HG02571 (cell line): ENCODE measurements around the gene GHSR.
"Not testable (repeated sequence)": the region's sequence is repeated elsewhere in the genome, so short reads cannot be mapped to it uniquely, and the experiment has no call there.

Source experiments
- ATAC-seq: cut with Tn5 transposase; IDR thresholded peaks from one replicate; pipeline ENCODE4 v1.9.1; 2021; ENCODE audit warnings: mild to moderate bottlenecking, moderate library complexity; ENCODE audit not compliant: unreplicated experiment

GHSR gene, protein sequence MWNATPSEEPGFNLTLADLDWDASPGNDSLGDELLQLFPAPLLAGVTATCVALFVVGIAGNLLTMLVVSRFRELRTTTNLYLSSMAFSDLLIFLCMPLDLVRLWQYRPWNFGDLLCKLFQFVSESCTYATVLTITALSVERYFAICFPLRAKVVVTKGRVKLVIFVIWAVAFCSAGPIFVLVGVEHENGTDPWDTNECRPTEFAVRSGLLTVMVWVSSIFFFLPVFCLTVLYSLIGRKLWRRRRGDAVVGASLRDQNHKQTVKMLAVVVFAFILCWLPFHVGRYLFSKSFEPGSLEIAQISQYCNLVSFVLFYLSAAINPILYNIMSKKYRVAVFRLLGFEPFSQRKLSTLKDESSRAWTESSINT

DNA sequence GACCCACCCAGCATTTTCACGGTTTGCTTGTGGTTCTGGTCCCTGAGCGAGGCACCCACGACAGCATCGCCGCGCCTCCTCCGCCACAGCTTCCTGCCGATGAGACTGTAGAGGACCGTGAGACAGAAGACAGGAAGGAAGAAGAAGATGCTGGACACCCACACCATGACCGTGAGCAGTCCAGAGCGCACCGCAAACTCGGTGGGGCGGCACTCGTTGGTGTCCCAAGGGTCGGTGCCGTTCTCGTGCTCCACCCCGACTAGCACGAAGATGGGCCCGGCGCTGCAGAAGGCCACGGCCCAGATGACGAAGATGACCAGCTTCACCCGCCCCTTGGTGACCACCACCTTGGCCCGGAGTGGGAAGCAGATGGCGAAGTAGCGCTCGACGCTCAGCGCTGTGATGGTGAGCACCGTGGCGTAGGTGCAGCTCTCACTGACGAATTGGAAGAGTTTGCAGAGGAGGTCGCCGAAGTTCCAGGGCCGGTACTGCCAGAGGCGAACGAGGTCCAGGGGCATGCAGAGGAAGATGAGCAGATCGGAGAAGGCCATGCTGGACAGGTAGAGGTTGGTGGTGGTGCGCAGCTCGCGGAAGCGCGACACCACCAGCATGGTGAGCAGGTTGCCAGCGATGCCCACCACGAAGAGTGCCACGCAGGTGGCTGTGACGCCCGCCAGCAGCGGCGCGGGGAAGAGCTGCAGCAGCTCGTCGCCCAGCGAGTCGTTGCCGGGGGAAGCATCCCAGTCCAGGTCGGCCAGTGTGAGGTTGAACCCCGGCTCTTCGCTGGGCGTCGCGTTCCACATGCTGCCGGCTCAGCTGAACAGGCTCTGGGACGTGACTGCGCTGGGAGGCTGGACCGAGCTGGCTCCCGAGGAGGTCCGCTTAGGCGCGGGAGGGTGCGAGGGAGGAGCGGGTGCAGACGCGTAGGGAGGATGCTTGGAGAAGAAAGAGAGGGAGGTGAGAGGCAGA is at the start of gene GHSR:
GHSR (minus strand) TSS at position 846 of the 969 bp plus-strand sequence; CDS start at position 803, 43 bp downstream.
- ATAC-seq: no peak

GRCh38 chr3:172490198-172490669 is 42.0 kb upstream of the GHSR start:
- ATAC-seq: not testable (repeated sequence)

GRCh38 chr3:172478116-172478515 is 29.9 kb upstream of the GHSR start:
- no peak for ATAC-seq

DNA sequence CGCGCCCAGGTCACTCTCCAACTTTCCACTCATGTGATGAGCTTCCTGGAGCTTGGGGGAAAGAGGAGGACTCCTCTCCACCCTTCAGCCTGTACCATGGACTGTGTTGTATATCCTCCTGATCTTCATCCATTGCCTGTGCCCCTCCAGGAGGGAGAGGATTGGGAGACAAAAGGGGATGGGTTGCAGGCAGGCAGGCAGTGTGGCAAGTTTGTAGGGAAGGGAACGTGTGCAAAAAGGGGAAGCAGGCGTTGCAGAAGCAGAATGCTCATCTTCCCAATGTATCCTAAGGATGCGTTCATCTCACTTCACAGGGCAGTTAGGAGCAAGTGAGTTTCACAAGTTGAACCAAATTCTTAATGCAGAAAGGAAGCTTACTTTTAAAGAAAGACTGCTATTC is 28.1 kb upstream of the GHSR start:
- ATAC-seq: no peak

DNA sequence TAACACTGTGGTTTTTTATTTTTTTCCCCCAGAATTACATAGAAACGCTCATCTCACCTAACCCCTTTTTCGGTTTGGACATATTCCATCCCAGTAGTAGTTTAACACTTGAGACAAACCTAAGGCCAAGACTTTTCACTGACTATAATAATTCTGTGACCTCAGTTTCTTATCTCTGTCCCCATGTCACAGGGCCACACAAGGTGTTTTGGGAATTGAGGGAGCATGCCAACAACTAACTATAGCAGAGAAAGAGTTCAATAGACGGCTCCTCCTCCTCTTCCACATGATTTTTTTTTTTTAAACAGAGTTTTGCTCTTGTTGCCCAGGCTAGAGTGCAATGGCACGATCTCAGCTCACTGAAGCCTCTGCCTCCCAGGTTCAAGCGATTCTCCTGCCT is 27.4 kb upstream of the GHSR start:
- ATAC-seq: no peak

- no peak for ATAC-seq
These were observed 23.6 kb upstream of the GHSR start for GRCh38 chr3:172471903-172472302.

- no peak for ATAC-seq
These were observed 22.3 kb upstream of the GHSR start for GRCh38 chr3:172470588-172470987.

- ATAC-seq: no peak
These were observed 19.0 kb upstream of the GHSR start for GRCh38 chr3:172467170-172467824.

GRCh38 chr3:172466553-172467130 is 18.4 kb upstream of the GHSR start:
- no peak for ATAC-seq

- ATAC-seq: no peak
These were observed 17.0 kb upstream of the GHSR start for GRCh38 chr3:172465281-172465680.

GRCh38 chr3:172464306-172464705 is 16.1 kb upstream of the GHSR start:
- ATAC-seq: no peak

DNA sequence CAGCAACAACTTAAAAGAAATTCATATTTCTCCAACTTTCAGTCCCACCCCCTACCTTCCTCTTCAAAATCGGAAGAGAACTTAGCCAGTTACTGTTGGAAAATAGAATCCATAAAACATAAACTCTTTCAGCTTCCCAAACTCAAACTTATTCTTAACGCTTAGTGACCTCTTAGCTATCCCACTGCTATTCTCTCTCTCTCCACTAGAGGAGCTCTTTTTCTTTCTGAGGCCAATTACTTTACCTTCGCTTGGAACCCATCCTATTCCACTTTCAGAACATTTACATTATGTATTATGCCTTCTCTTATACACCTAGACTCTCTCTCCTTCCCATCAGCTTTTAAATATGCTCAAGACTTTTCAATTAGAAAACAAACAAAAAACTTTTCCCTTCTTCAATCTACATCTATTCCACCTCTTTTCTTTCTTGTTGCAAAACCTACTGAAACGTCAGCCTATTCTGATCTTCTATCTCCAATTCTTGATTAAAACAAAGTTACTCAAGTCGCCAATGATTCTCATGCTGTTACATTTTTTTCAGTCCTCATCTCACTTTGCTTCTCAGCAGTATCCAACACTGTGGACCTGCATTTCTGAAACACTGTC is 13.4 kb upstream of the GHSR start:
- ATAC-seq: no peak

DNA sequence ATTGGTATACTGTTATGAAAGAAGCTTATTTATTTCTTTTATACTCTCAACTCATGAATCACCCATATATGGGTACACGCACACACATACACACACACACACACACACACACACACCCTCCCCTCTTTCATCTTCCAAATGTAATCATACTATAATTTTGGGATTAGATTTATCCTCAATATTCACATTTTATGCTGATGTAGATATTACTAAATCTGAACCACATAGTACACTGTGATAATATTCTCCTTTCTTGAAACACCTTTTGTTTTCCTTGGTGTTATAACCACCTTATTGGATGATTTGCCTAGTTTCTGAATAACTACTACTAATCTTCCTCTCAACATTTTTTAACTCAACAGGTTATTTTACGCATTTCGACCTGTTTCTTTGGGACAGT is 8.1 kb upstream of the GHSR start:
- ATAC-seq: no peak

- ATAC-seq: no peak
These were observed 5.9 kb upstream of the GHSR start for GRCh38 chr3:172454180-172454579.

DNA sequence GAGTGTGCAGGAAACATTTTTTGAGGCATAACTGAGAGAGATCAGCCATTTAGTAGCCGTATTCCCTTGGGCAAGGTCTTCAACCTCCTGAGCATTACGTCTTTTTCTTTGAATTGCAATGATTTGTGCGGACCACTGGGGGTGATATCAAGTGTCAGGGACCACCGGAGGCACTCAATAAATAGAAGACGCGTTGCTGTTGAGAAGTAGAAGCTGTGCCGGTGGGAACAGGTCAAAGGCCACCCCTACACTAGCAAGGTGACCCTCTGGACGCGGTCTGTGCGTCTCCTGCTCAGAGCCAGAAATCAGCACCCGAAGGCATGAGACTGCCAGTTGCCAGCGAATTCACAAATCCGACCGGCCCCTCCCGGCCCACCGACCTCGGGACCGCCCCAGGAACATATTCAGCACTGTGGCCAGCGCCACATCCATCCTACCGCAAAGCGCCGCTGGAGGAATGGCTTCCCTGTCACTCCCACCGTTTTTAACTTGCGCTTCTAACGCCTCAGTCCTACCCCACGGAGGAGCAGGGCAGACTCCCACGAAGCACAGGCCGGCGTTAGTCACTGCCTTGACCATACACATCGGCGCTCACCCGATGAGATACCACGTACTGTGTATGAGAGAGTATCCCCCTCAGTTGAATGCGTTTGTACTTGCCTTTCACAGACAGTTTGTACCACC is 1.4 kb upstream of the GHSR start:
- ATAC-seq: no peak

DNA sequence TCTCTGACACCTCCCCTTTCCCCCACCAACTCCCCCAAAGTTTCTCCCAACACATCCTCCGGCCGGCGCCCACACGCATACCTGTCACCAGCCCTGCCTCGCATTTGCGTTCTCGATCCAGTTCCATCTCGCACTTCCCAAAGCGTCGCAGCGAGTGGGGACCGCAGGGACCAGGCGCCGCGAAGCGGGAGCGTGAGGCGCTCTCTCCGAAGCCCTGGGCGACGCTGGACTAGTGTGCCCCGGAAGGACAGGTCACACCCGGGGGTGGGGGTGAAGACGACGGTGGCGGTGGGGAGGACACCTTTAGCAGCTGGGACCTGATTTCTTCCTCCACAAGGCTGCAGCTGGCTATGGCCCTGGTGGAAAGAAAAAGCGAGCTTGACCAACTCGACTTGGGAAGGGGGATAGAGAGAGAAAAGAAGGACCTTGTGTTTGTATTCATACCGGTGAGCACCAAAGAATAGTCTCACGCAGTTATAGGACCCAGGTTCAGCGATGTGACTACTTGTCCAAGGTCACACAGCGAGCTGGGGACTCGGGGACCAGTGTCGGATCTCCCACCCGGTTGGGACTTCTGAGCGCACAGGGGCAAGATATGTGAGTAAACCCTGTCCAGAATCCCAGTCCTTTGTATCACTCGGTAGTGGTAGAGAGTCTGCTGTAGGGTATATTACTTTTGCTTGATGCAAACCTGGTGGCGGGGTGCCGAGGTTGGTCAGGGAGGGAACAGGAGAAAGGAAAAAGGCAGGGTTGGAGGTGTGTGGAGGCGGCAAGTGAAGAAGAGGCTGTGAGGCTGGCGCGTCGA is 607 bp upstream of the GHSR start:
- no peak for ATAC-seq

- ATAC-seq: no peak
These were observed 2.1 kb downstream of the GHSR start for GRCh38 chr3:172446198-172446597.

- no peak for ATAC-seq
These were observed 3.4 kb downstream of the GHSR start for GRCh38 chr3:172444821-172445220.

- ATAC-seq: no peak
These were observed 5.7 kb downstream of the GHSR start for GRCh38 chr3:172442606-172443005.
